Measurements from ENCODE around the gene CAMK2A. TPM values are rescaled to one million over a fixed set of nuclear protein-coding genes. Genes with fewer than 3 reads are reported as not detected.

Gene CAMK2A
- total RNA-seq, 4 donors from 2014 or later = 0.32 to 0.82 TPM; not detected in 2

- no peak for DNase-seq
- 52% methylated on average over 4 of the region's 4 CpGs; no CpG with 5 or more reads in 1 of the 2 donors for WGBS, 2 donors (ENCODE audit: low coverage in 1 of 2)
- no peak overlapping the region for H3K4me3 ChIP-seq
- no peaks in the 10 kb centered on the region for H3K27me3 ChIP-seq
- H3K36me3 ChIP-seq = no peaks in the 10 kb centered on the region
- no peak overlapping the region for H3K27ac ChIP-seq
- no peak for TF ChIP-seq EP300 (IDR thresholded peaks at IDR 0.05; ENCODE audit: low read depth)
- TF ChIP-seq POLR2AphosphoS5 (IDR thresholded peaks at IDR 0.05) = no peak
- no peak for TF ChIP-seq POLR2A (IDR thresholded peaks at IDR 0.05)
- TF ChIP-seq CTCF (IDR thresholded peaks at IDR 0.05) = no peak
- intact Hi-C loops (cut with DNase I; ENCODE audit: low total_unique reads) = no loop called here
- in situ Hi-C loops (cut with MboI; ENCODE audit: low pct_ligation_motif_present in 1 of 4, low pct_unique_long_range_greater_than_20kb in 1 of 4, low sequenced_read_pairs in 3 of 4) = loop anchor here in 1 of 4 donors (25.0 kb wide), 1 partner anchor 170 kb away; the partner anchor contains the start of gene RPS14
- no peaks in the 10 kb centered on the region for H3K9me3 ChIP-seq
- H3K4me1 ChIP-seq = peaks cover 0 to 7% (median 0%) of the 10 kb centered on the region in 4 donors
Observed at GRCh38 chr5:150266871-150267291, 22.7 kb downstream of the CAMK2A start.

GRCh38 chr5:150265870-150266383 lies 23.6 kb downstream of the CAMK2A start:
- TF ChIP-seq POLR2A (IDR thresholded peaks at IDR 0.05) (no peak), CTCF (IDR thresholded peaks at IDR 0.05) (no peak), EP300 (IDR thresholded peaks at IDR 0.05; ENCODE audit: low read depth) (no peak), POLR2AphosphoS5 (IDR thresholded peaks at IDR 0.05) (no peak)
- Histone ChIP-seq H3K9me3 (no peaks in the 10 kb centered on the region), H3K36me3 (no peaks in the 10 kb centered on the region), H3K27me3 (no peaks in the 10 kb centered on the region), H3K27ac (no peak overlapping the region), H3K4me1 (peaks cover 0 to 7% (median 0%) of the 10 kb centered on the region in 4 donors), H3K4me3 (no peak overlapping the region)
- no peak for DNase-seq
- in situ Hi-C loops (cut with MboI; ENCODE audit: low pct_ligation_motif_present in 1 of 4, low pct_unique_long_range_greater_than_20kb in 1 of 4, low sequenced_read_pairs in 3 of 4) (loop anchor here in 1 of 4 donors (25.0 kb wide), 1 partner anchor 171 kb away; the partner anchor contains the start of gene RPS14), intact Hi-C loops (cut with DNase I; ENCODE audit: low total_unique reads) (no loop called here)
- 76 to 83% methylated on average over 4 to 5 of the region's 6 CpGs for WGBS, 2 donors (ENCODE audit: low coverage in 1 of 2)

GRCh38 chr5:150264667-150265603 lies 24.6 kb downstream of the CAMK2A start:
- H3K36me3 ChIP-seq = no peaks in the 10 kb centered on the region
- no peak for TF ChIP-seq POLR2AphosphoS5 (IDR thresholded peaks at IDR 0.05)
- no peak for TF ChIP-seq EP300 (IDR thresholded peaks at IDR 0.05; ENCODE audit: low read depth)
- TF ChIP-seq POLR2A (IDR thresholded peaks at IDR 0.05) = no peak
- no peak for TF ChIP-seq CTCF (IDR thresholded peaks at IDR 0.05)
- H3K27me3 ChIP-seq = no peaks in the 10 kb centered on the region
- no peak for DNase-seq
- H3K4me1 ChIP-seq = peaks cover 0 to 7% (median 0%) of the 10 kb centered on the region in 4 donors
- in situ Hi-C loops (cut with MboI; ENCODE audit: low pct_ligation_motif_present in 1 of 4, low pct_unique_long_range_greater_than_20kb in 1 of 4, low sequenced_read_pairs in 3 of 4) (loop anchor here in 1 of 4 donors (25.0 kb wide), 1 partner anchor 172 kb away; the partner anchor contains the start of gene RPS14), intact Hi-C loops (cut with DNase I; ENCODE audit: low total_unique reads) (no loop called here)
- H3K4me3 ChIP-seq = no peak overlapping the region
- no peaks in the 10 kb centered on the region for H3K9me3 ChIP-seq
- WGBS, 2 donors (ENCODE audit: low coverage in 1 of 2) = 90 to 93% methylated on average over 5 to 23 of the region's 23 CpGs
- H3K27ac ChIP-seq = no peak overlapping the region

All from transverse colon (tissue), 4 donors.